Panc1 (cell line): Measurements from ENCODE around the gene SOSTDC1. TPM values are rescaled to one million over a fixed set of nuclear protein-coding genes. Genes with fewer than 3 reads are reported as not detected.

Experiments used
- ATAC-seq: fragments of 200-7000 bp; cut with Tn5 transposase; 2 replicates; pipeline ENCODE4 v1.9.1; 2020; ENCODE audit warnings: mild to moderate bottlenecking, moderate library complexity
- Bru-seq: library from RNA; stranded (reverse); fragments of 400-500 nt; gene quantifications from one replicate; lab custom pipeline; 2021; lab: Mats Ljungman, UMichigan
- BruChase-seq, 2 experiments: library from RNA; stranded (reverse); fragments of 400-500 nt; gene quantifications; one replicate each; lab custom pipeline; 2021; lab: Mats Ljungman, UMichigan
- BruUV-seq: library from RNA; stranded (reverse); fragments of 400-500 nt; replicated peaks from 2 replicates; lab custom pipeline; 2021; lab: Mats Ljungman, UMichigan
- CTCF ChIA-PET: fragments of 300-600 bp; sonication (Branson Sonifier 250); formaldehyde crosslinking; loops from one replicate; lab custom pipeline; 2022; ENCODE audit warnings: antibody characterized with exemption; lab: Charles Lee
- POLR2A ChIA-PET: fragments of 300-600 bp; sonication (Branson Sonifier 250); formaldehyde crosslinking; loops from one replicate; lab custom pipeline; 2022; ENCODE audit warnings: antibody characterized with exemption; lab: Charles Lee
- DNase-seq: peaks from one replicate; pipeline ENCODE4 v3.0.0-alpha.2; 2010; ENCODE audit warnings: low read depth, low spot score
- H3K27ac ChIP-seq: 2 replicates; pipeline ENCODE4 v1.5.1; 2011; ENCODE audit warnings: mild to moderate bottlenecking, low read length, inconsistent platforms
- H3K27me3 ChIP-seq: fragments of 200-500 bp; sonication (Bioruptor generic); 2 replicates; pipeline ENCODE4 v1.6.0; 2014; ENCODE audit warnings: low read length, inconsistent platforms; ENCODE audit not compliant: control insufficient read depth, insufficient read depth
- H3K36me3 ChIP-seq: fragments of 200-500 bp; sonication (Bioruptor generic); 2 replicates; pipeline ENCODE4 v1.5.1; 2014; ENCODE audit warnings: inconsistent platforms, mild to moderate bottlenecking, low read length, moderate library complexity; ENCODE audit not compliant: control insufficient read depth, insufficient read depth
- H3K4me1 ChIP-seq: 2 replicates; pipeline ENCODE4 v1.5.1; 2011; ENCODE audit warnings: inconsistent platforms, mild to moderate bottlenecking, low read length, moderate library complexity; ENCODE audit not compliant: control insufficient read depth, insufficient read depth
- H3K4me3 ChIP-seq, 2 experiments: 2 replicates each; pipeline ENCODE4 v1.5.1; 2011 to 2012; ENCODE audit warnings: low read depth in 2 of 2, low read length in 2 of 2, mild to moderate bottlenecking in 2 of 2, inconsistent platforms in 1 of 2, moderate library complexity in 1 of 2
- H3K9me3 ChIP-seq: fragments of 200-500 bp; sonication (Bioruptor generic); 2 replicates; pipeline ENCODE4 v1.5.1; 2014; ENCODE audit warnings: low read depth, mild to moderate bottlenecking, inconsistent platforms, low read length, moderate library complexity; ENCODE audit not compliant: control insufficient read depth, insufficient read depth
- CTCF ChIP-seq: fragments of 450-650 bp; IDR thresholded peaks from 2 replicates; pipeline ENCODE4 v1.5.1; 2017; ENCODE audit warnings: mild to moderate bottlenecking
- POLR2AphosphoS5 ChIP-seq: IDR thresholded peaks from 2 replicates; pipeline ENCODE4 v1.6.1; 2012; ENCODE audit warnings: mild to moderate bottlenecking, low read depth, low read length, moderate library complexity
- REST ChIP-seq, 2 experiments: IDR thresholded peaks; 2 replicates each; pipeline ENCODE4 v1.6.1; 2011 to 2012; ENCODE audit warnings: low read depth in 2 of 2, control low read depth in 1 of 2, low read length in 1 of 2, mild to moderate bottlenecking in 1 of 2, moderate library complexity in 1 of 2; ENCODE audit not compliant: insufficient read depth in 1 of 2
- SIN3A ChIP-seq: IDR thresholded peaks from 2 replicates; pipeline ENCODE4 v1.6.1; 2012; ENCODE audit warnings: low read depth, mild to moderate bottlenecking, low read length, moderate library complexity, borderline replicate concordance; ENCODE audit not compliant: insufficient read depth
- TCF7L2 ChIP-seq: IDR thresholded peaks from 2 replicates; pipeline ENCODE4 v1.6.1; 2011; ENCODE audit warnings: mild to moderate bottlenecking, low read depth, low read length, inconsistent platforms
- in situ Hi-C: cut with HindIII; loops from 2 replicates; pipeline ENCODE4 v1.10.0; 2016; ENCODE audit warnings: low sequenced_read_pairs, low pct_unique_long_range_greater_than_20kb
- intact Hi-C: fragments of 100-400 bp; cut with micrococcal nuclease; formaldehyde crosslinking; loops from one replicate; pipeline ENCODE4 v1.10.0; 2022; ENCODE audit not compliant: unreplicated experiment
- long read RNA-seq: library from polyadenylated mRNA; unstranded; transcript quantifications from one replicate; pipeline ENCODE4 v2.0.0, GENCODE V29; 2021; ENCODE audit not compliant: unreplicated experiment
- polyA plus RNA-seq: library from polyadenylated mRNA; unstranded; fragments of >200 nt; gene quantifications from one replicate; pipeline ENCODE4 v1.2.1, GENCODE V29; 2012; ENCODE audit warnings: missing spikeins; ENCODE audit not compliant: insufficient read length
- total RNA-seq: library from RNA; stranded (reverse); gene quantifications from one replicate; pipeline ENCODE4 v1.2.1, GENCODE V29; 2021; ENCODE audit not compliant: unreplicated experiment

Gene SOSTDC1
- total RNA-seq (not detected), Bru-seq, nascent RNA (not detected), BruChase-seq, experiment 1, labeled RNA remaining after a 2-hour chase (not detected), BruChase-seq, experiment 2, labeled RNA remaining after a 6-hour chase (percentile 4 among the genes with signal in this experiment)
- polyA plus RNA-seq = not detected
- long read RNA-seq = 0 reads

GRCh38 chr7:16465469-16466361 lies at the start of gene SOSTDC1:
Gene SOSTDC1 (minus strand): TSS chr7:16465738. CDS start chr7:16465668, 70 bp downstream.
- CTCF ChIA-PET = interaction anchor here (0.7 kb wide), 2 partner anchors 52 to 230 kb away, joined by 3 read pairs; no protein-coding TSS in a partner anchor
- H3K9me3 ChIP-seq = no peaks in the 10 kb centered on the region
- in situ Hi-C loops = no loop called here
- H3K4me3 ChIP-seq = peak within 1 kb of the TSS in 1 of 2 experiments; percentile 10; a peak in 1 of 4 replicates
- H3K36me3 ChIP-seq = no peaks in the 10 kb centered on the region
- ATAC-seq (peak; percentile 71), DNase-seq (no peak)
- POLR2A ChIA-PET = interaction anchor here (0.7 kb wide), 1 partner anchor 16 kb away, joined by 3 read pairs; no protein-coding TSS in a partner anchor
- no peak for TF ChIP-seq SIN3A
- no peak for TF ChIP-seq REST (IDR thresholded peaks at IDR 0.05; ENCODE audit: insufficient read depth in 1 of 2, low read depth in 2 of 2, low read length in 1 of 2)
- TF ChIP-seq POLR2AphosphoS5 = no peak
- TF ChIP-seq TCF7L2 = no peak
- TF ChIP-seq CTCF = no peak
- H3K27ac ChIP-seq = no peak within 1 kb of the TSS
- BruUV-seq = no TSS peak
- intact Hi-C loops = no loop called here
- H3K4me1 ChIP-seq = no peaks in the 10 kb centered on the region
- H3K27me3 ChIP-seq = peaks cover 10% of the 10 kb centered on the region; the same call in 1 of the 2 replicates

GRCh38 chr7:16514729-16515128 lies 49.2 kb upstream of the SOSTDC1 start:
- Histone ChIP-seq H3K36me3 (no peaks in the 10 kb centered on the region), H3K9me3 (no peaks in the 10 kb centered on the region), H3K27ac (no peak overlapping the region), H3K4me1 (no peaks in the 10 kb centered on the region), H3K27me3 (0 out of 2 replicates have a peak, but pooled peaks cover 2% of the 10 kb centered on the region), H3K4me3 (no peak overlapping the region)
- ChIA-PET CTCF (no interaction called here), POLR2A (no interaction called here)
- intact Hi-C loops = no loop called here
- BruUV-seq = no TSS peak
- DNase-seq = no peak
- TF ChIP-seq REST (IDR thresholded peaks at IDR 0.05; ENCODE audit: insufficient read depth in 1 of 2, low read depth in 2 of 2, low read length in 1 of 2) (no peak), SIN3A (no peak), CTCF (no peak), POLR2AphosphoS5 (no peak), TCF7L2 (no peak)
- ATAC-seq = no peak
- in situ Hi-C loops = no loop called here
